ENCODE data around the gene MYO1D. TPM values are rescaled to one million over a fixed set of nuclear protein-coding genes. Genes with fewer than 3 reads are reported as not detected.

Gene MYO1D
- total RNA-seq, 4 donors from 2014 or later = 247 to 569 (median 444) TPM

- in situ Hi-C loops (cut with MboI; ENCODE audit: low pct_ligation_motif_present in 1 of 4, low pct_unique_long_range_greater_than_20kb in 1 of 4, low sequenced_read_pairs in 3 of 4) = no loop called here
- Histone ChIP-seq H3K9me3 (no peaks in the 10 kb centered on the region), H3K4me3 (no peak overlapping the region), H3K27me3 (no peaks in the 10 kb centered on the region), H3K36me3 (peaks cover 0 to 8% (median 4%) of the 10 kb centered on the region in 4 donors), H3K27ac (no peak overlapping the region), H3K4me1 (no peaks in the 10 kb centered on the region)
- intact Hi-C loops (cut with DNase I; ENCODE audit: low total_unique reads) = no loop called here
- no peak for DNase-seq
- WGBS, 2 donors (ENCODE audit: low coverage in 1 of 2) = 89% methylated on average over 2 of the region's 2 CpGs; no CpG with 5 or more reads in 1 of the 2 donors
- TF ChIP-seq POLR2A (IDR thresholded peaks at IDR 0.05) (no peak), POLR2AphosphoS5 (IDR thresholded peaks at IDR 0.05) (no peak), EP300 (IDR thresholded peaks at IDR 0.05; ENCODE audit: low read depth) (no peak)
- TF ChIP-seq, protein P1, sequence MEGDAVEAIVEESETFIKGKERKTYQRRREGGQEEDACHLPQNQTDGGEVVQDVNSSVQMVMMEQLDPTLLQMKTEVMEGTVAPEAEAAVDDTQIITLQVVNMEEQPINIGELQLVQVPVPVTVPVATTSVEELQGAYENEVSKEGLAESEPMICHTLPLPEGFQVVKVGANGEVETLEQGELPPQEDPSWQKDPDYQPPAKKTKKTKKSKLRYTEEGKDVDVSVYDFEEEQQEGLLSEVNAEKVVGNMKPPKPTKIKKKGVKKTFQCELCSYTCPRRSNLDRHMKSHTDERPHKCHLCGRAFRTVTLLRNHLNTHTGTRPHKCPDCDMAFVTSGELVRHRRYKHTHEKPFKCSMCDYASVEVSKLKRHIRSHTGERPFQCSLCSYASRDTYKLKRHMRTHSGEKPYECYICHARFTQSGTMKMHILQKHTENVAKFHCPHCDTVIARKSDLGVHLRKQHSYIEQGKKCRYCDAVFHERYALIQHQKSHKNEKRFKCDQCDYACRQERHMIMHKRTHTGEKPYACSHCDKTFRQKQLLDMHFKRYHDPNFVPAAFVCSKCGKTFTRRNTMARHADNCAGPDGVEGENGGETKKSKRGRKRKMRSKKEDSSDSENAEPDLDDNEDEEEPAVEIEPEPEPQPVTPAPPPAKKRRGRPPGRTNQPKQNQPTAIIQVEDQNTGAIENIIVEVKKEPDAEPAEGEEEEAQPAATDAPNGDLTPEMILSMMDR (IDR thresholded peaks at IDR 0.05) = no peak
These were observed 144.7 kb downstream of the MYO1D start for GRCh38 chr17:32732296-32732642.

DNA sequence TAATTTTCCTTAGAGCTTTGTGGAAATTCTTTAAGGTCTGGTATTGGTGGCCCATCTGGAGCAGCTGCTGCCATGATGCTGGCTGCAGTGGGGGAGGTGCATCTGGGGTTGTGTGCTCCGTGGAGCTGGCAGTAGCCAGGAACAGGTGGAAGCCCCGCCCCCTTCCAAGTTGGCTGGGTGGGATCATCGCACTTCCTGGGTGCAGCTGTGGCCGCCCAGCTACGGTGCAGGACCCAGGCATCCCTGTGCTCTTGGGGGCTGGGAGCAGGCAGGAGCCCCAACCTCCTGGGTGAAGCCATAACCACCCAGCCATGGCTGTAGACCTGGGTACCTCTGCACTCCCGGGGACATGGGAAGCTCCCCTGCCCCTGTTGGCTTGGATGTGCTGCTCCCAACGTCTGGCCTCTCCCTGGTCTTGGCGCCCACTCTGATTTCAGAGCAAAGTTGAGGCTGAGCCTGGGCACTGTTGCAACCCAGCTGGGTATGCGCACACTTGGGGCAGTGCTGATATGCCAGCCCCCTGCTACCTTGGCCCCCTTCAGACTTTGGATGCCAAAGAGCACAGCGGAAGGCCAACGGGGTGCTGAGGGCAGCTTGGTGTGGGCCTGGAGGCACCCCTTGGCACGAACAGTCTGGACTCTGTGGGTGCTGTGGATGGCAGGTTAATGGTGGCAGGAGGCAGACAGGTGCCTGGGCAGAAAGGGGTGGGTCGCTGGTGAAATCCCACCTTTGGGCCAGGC, 145.2 kb downstream of the MYO1D start:
- peaks cover 0 to 8% (median under 1%) of the 10 kb centered on the region in 4 donors for H3K36me3 ChIP-seq
- WGBS, 2 donors (ENCODE audit: low coverage in 1 of 2) = 72 to 90% methylated on average over 3 to 13 of the region's 13 CpGs
- no peak overlapping the region for H3K27ac ChIP-seq
- intact Hi-C loops (cut with DNase I; ENCODE audit: low total_unique reads) = no loop called here
- no peak overlapping the region for H3K4me3 ChIP-seq
- TF ChIP-seq, protein P1 (IDR thresholded peaks at IDR 0.05) = no peak
- TF ChIP-seq EP300 (IDR thresholded peaks at IDR 0.05; ENCODE audit: low read depth) (no peak), POLR2A (IDR thresholded peaks at IDR 0.05) (no peak), POLR2AphosphoS5 (IDR thresholded peaks at IDR 0.05) (no peak)
- in situ Hi-C loops (cut with MboI; ENCODE audit: low pct_ligation_motif_present in 1 of 4, low pct_unique_long_range_greater_than_20kb in 1 of 4, low sequenced_read_pairs in 3 of 4) = no loop called here
- H3K9me3 ChIP-seq = no peaks in the 10 kb centered on the region
- no peaks in the 10 kb centered on the region for H3K27me3 ChIP-seq
- DNase-seq = no peak
- no peaks in the 10 kb centered on the region for H3K4me1 ChIP-seq

GRCh38 chr17:32727681-32728080, 149.2 kb downstream of the MYO1D start:
- Histone ChIP-seq H3K36me3 (peaks cover 0 to 17% (median 0%) of the 10 kb centered on the region in 4 donors), H3K9me3 (peaks cover 0 to 3% of the 10 kb centered on the region in 2 donors), H3K27ac (no peak overlapping the region), H3K4me3 (no peak overlapping the region), H3K27me3 (no peaks in the 10 kb centered on the region), H3K4me1 (no peaks in the 10 kb centered on the region)
- in situ Hi-C loops (cut with MboI; ENCODE audit: low pct_ligation_motif_present in 1 of 4, low pct_unique_long_range_greater_than_20kb in 1 of 4, low sequenced_read_pairs in 3 of 4) (no loop called here), intact Hi-C loops (cut with DNase I; ENCODE audit: low total_unique reads) (no loop called here)
- TF ChIP-seq EP300 (IDR thresholded peaks at IDR 0.05; ENCODE audit: low read depth) (no peak), POLR2A (IDR thresholded peaks at IDR 0.05) (no peak), POLR2AphosphoS5 (IDR thresholded peaks at IDR 0.05) (no peak)
- TF ChIP-seq, protein P1 (IDR thresholded peaks at IDR 0.05) = no peak
- no peak for DNase-seq

DNA sequence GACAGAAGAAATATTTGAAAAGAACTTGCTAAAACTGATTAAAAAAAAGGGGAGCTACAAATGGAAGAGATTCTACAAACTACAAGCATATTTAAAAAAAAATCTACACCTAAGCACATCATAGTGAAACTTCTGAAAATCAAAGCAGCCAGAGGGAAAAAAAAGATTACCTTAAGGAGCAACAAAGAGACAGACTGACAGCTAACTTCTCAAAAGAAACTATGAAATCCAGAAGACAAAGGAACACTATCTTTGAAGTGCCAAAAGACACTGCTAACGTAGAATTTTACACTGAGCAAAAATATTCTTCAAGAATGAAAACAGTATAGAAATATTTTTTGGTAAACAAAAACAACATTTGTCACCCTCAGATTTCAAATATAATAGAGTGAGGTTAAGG, 151.2 kb downstream of the MYO1D start:
- H3K36me3 ChIP-seq = peaks cover 0 to 31% (median 2%) of the 10 kb centered on the region in 4 donors
- H3K9me3 ChIP-seq = peaks cover 0 to 3% of the 10 kb centered on the region in 2 donors
- no peak for DNase-seq
- no peak for TF ChIP-seq EP300 (IDR thresholded peaks at IDR 0.05; ENCODE audit: low read depth)
- TF ChIP-seq POLR2AphosphoS5 (IDR thresholded peaks at IDR 0.05) = no peak
- H3K27ac ChIP-seq = no peak overlapping the region
- in situ Hi-C loops (cut with MboI; ENCODE audit: low pct_ligation_motif_present in 1 of 4, low pct_unique_long_range_greater_than_20kb in 1 of 4, low sequenced_read_pairs in 3 of 4) (no loop called here), intact Hi-C loops (cut with DNase I; ENCODE audit: low total_unique reads) (no loop called here)
- 91% methylated on average over 1 of the region's 1 CpG for WGBS, 2 donors (ENCODE audit: low coverage in 1 of 2)
- H3K27me3 ChIP-seq = no peaks in the 10 kb centered on the region
- H3K4me1 ChIP-seq = no peaks in the 10 kb centered on the region
- H3K4me3 ChIP-seq = no peak overlapping the region
